BJ (cell line): ENCODE data around the gene OVOL3. TPM values are rescaled to one million over a fixed set of nuclear protein-coding genes. Genes with fewer than 3 reads are reported as not detected.

Source experiments
- CTCF ChIA-PET: fragments of 350-600 bp; formaldehyde crosslinking; extraction: SDS; loops from one replicate; lab custom pipeline; 2021; ENCODE audit warnings: antibody characterized with exemption, inconsistent platforms; lab: Yijun Ruan, JAX
- POLR2A ChIA-PET: fragments of 300-600 bp; sonication (Branson Sonifier 250); formaldehyde crosslinking; extraction: SDS; loops from one replicate; lab custom pipeline; 2021; ENCODE audit warnings: antibody characterized with exemption; lab: Charles Lee
- DNase-seq: peaks from one replicate; pipeline ENCODE4 v3.0.0-alpha.2; 2011; ENCODE audit warnings: low read depth
- H3K27me3 ChIP-seq: 2 replicates; pipeline ENCODE4 v1.6.0; 2011; ENCODE audit warnings: low read length; ENCODE audit not compliant: control insufficient read depth, insufficient read depth
- H3K36me3 ChIP-seq: 2 replicates; pipeline ENCODE4 v1.5.1; 2011; ENCODE audit warnings: low read length; ENCODE audit not compliant: control insufficient read depth, insufficient read depth
- H3K4me3 ChIP-seq: 2 replicates; pipeline ENCODE4 v1.5.1; 2011; ENCODE audit warnings: low read depth, mild to moderate bottlenecking, control low read depth, low read length
- CTCF ChIP-seq: IDR thresholded peaks from 2 replicates; pipeline ENCODE4 v1.5.1; 2011; ENCODE audit warnings: low read depth, mild to moderate bottlenecking, control low read depth, inconsistent platforms, low read length, moderate library complexity; ENCODE audit not compliant: insufficient read depth
- polyA plus RNA-seq: library from polyadenylated mRNA; depleted of rRNA; stranded (reverse); fragments of >200 nt; gene quantifications from 2 replicates; pipeline ENCODE4 v1.2.3, GENCODE V29; 2011

Gene OVOL3
- polyA plus RNA-seq, 1 experiment: not detected

DNA sequence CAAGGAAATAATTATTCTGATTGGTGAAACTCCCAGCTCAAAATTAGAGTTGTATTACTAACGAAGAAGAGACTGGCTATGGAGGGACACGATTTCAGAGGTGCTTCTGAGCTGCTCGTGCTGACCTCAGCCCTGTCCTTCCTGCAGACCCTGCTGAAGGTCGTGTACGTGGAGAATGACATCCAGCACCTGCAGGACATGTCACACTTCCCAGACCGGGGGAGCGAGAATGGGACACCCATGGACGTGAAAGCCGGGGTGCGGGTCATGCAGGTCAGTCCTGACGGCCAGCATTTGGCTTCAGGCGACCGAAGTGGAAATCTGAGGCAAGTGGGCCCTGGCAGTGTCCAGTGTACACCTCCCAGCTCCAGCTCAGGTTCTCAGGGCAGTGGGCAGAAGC is 28.0 kb upstream of the OVOL3 start:
- DNase-seq: no peak
- no peak for TF ChIP-seq CTCF
- ChIA-PET POLR2A (no interaction called here), CTCF (interaction anchor here (0.9 to 1.4 kb wide), 3 partner anchors 10 to 45 kb away, joined by 3 to 4 read pairs (median 3); partner anchors contain the start of gene TBCB)
- H3K36me3 ChIP-seq: peaks cover 1% of the 10 kb centered on the region
- H3K27me3 ChIP-seq: no peaks in the 10 kb centered on the region
- no peak overlapping the region for H3K4me3 ChIP-seq

DNA sequence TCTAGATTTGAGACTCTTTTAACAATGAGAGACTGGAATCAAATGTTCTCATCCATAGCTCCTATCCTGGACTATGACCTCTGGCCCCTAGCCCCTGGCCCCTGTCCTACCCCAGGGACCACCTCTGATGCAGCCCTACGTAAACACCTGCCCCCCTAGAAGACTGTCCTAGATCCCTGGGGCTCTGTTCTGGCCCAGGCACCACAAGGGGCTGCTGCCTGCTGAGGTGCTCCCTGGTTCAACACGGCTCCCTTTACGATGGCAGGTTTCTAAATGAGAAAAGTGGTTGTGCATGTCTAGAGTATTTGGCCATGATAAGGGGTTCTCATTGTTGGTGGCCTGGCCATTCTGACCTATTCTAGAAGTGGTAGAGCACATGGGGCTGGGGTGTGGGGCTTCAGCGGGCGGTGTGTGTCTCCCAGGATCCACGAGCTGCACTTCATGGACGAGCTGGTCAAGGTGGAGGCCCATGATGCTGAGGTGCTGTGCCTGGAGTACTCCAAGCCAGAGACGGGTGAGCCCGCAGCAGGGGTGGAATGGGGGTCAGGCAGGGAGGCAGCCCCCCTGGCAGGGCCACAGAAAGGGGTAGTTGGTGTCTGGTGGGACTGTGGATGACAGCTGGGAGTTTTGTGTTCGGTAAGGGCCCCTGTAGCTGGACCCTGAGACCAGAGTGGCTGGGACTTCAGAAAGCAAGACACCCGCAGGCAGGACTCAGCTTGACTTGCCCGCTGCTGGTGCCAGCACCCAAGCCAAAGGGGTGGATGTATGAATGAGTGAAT is 26.5 kb upstream of the OVOL3 start:
- ChIA-PET POLR2A (no interaction called here), CTCF (no interaction called here)
- TF ChIP-seq CTCF: no peak
- Histone ChIP-seq H3K36me3 (peaks cover 1% of the 10 kb centered on the region), H3K27me3 (no peaks in the 10 kb centered on the region), H3K4me3 (no peak overlapping the region)
- no peak for DNase-seq

GRCh38 chr19:36086326-36086725 is 24.6 kb upstream of the OVOL3 start:
- Histone ChIP-seq H3K4me3 (no peak overlapping the region), H3K36me3 (peaks cover 3% of the 10 kb centered on the region), H3K27me3 (no peaks in the 10 kb centered on the region)
- ChIA-PET CTCF (no interaction called here), POLR2A (no interaction called here)
- no peak for DNase-seq
- no peak for TF ChIP-seq CTCF

GRCh38 chr19:36089847-36090246 is 21.1 kb upstream of the OVOL3 start:
- POLR2A ChIA-PET: no interaction called here
- H3K36me3 ChIP-seq: peaks cover 5% of the 10 kb centered on the region
- CTCF ChIA-PET: interaction anchor here (0.8 kb wide), 1 partner anchor 31 kb away, joined by 3 read pairs; no protein-coding TSS in a partner anchor

More at GRCh38 chr19:36089847-36090246, 21.1 kb upstream of the OVOL3 start:
- H3K4me3 ChIP-seq: no peak overlapping the region
- TF ChIP-seq CTCF: no peak
- no peaks in the 10 kb centered on the region for H3K27me3 ChIP-seq
- DNase-seq: no peak
